ENCODE measurements around the gene RNF7.

Gene RNF7

GRCh38 chr3:141779667-141780066 lies 41.6 kb downstream of the RNF7 start:
- H3K27ac ChIP-seq (replicated peaks), result no peak overlapping the region
- H3K27me3 ChIP-seq (ENCODE audit: insufficient read depth, poor library complexity, severe bottlenecking), result no peaks in the 10 kb centered on the region
- TF ChIP-seq REST (IDR thresholded peaks at IDR 0.05; ENCODE audit: insufficient replicate concordance, low read depth) (no peak), POLR2AphosphoS5 (IDR thresholded peaks at IDR 0.05; ENCODE audit: low read depth) (no peak), SPI1 (IDR thresholded peaks at IDR 0.05; ENCODE audit: borderline replicate concordance, low read depth) (no peak), GABPA (IDR thresholded peaks at IDR 0.05; ENCODE audit: low read depth) (no peak)
- TF ChIP-seq, protein P1, sequence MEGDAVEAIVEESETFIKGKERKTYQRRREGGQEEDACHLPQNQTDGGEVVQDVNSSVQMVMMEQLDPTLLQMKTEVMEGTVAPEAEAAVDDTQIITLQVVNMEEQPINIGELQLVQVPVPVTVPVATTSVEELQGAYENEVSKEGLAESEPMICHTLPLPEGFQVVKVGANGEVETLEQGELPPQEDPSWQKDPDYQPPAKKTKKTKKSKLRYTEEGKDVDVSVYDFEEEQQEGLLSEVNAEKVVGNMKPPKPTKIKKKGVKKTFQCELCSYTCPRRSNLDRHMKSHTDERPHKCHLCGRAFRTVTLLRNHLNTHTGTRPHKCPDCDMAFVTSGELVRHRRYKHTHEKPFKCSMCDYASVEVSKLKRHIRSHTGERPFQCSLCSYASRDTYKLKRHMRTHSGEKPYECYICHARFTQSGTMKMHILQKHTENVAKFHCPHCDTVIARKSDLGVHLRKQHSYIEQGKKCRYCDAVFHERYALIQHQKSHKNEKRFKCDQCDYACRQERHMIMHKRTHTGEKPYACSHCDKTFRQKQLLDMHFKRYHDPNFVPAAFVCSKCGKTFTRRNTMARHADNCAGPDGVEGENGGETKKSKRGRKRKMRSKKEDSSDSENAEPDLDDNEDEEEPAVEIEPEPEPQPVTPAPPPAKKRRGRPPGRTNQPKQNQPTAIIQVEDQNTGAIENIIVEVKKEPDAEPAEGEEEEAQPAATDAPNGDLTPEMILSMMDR (IDR thresholded peaks at IDR 0.05; ENCODE audit: insufficient read depth, low read length), result no peak
- no peak overlapping the region for H3K4me3 ChIP-seq (replicated peaks; ENCODE audit: insufficient read depth, low read length)
- no peak for DNase-seq (ENCODE audit: low read depth in 1 of 2, low spot score in 1 of 2)

GRCh38 chr3:141782386-141782932 lies 44.4 kb downstream of the RNF7 start:
- no peak for TF ChIP-seq SPI1 (IDR thresholded peaks at IDR 0.05; ENCODE audit: borderline replicate concordance, low read depth)
- TF ChIP-seq POLR2AphosphoS5 (IDR thresholded peaks at IDR 0.05; ENCODE audit: low read depth), result no peak
- TF ChIP-seq REST (IDR thresholded peaks at IDR 0.05; ENCODE audit: insufficient replicate concordance, low read depth), result no peak
- no peak overlapping the region for H3K27ac ChIP-seq (replicated peaks)
- no peak for DNase-seq (ENCODE audit: low read depth in 1 of 2, low spot score in 1 of 2)

DNA sequence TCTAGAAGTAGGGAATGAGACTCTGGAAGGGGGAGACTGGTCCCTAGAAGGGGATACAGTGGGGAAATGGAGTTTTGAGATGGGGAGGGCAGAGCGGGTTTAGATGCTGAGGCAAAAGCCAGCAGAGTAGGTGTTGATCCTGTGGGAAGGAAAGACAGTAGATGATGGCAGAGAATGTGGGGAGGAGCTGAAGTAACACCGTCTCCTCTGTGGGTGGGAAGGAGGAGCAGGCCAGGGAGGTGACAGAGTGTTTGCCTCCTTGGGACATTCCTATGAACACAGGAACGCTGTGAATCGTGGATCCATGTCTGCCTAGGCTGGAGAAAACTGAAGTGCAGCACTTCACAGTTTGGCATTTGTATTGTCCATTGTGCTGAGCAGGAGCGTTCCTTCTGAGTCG lies 45.5 kb downstream of the RNF7 start:
- TF ChIP-seq GABPA (IDR thresholded peaks at IDR 0.05; ENCODE audit: low read depth) (no peak), SPI1 (IDR thresholded peaks at IDR 0.05; ENCODE audit: borderline replicate concordance, low read depth) (no peak), REST (IDR thresholded peaks at IDR 0.05; ENCODE audit: insufficient replicate concordance, low read depth) (no peak), POLR2AphosphoS5 (IDR thresholded peaks at IDR 0.05; ENCODE audit: low read depth) (no peak)
- TF ChIP-seq, protein P1 (IDR thresholded peaks at IDR 0.05; ENCODE audit: insufficient read depth, low read length), result no peak
- Histone ChIP-seq H3K27ac (replicated peaks) (no peak overlapping the region), H3K4me3 (replicated peaks; ENCODE audit: insufficient read depth, low read length) (no peak overlapping the region), H3K27me3 (ENCODE audit: insufficient read depth, poor library complexity, severe bottlenecking) (no peaks in the 10 kb centered on the region)
- DNase-seq (ENCODE audit: low read depth in 1 of 2, low spot score in 1 of 2), result no peak

More at GRCh38 chr3:141782386-141782932, 44.4 kb downstream of the RNF7 start:
- Histone ChIP-seq H3K27me3 (ENCODE audit: insufficient read depth, poor library complexity, severe bottlenecking) (no peaks in the 10 kb centered on the region), H3K4me3 (replicated peaks; ENCODE audit: insufficient read depth, low read length) (no peak overlapping the region)

Measured in HL-60 (cell line).